ENCODE measurements around the gene PTPN13. TPM values are rescaled to one million over a fixed set of nuclear protein-coding genes. Genes with fewer than 3 reads are reported as not detected.
"Not testable (repeated sequence)": the region's sequence is repeated elsewhere in the genome, so short reads cannot be mapped to it uniquely, and the experiment has no call there.

Gene PTPN13
- polyA plus RNA-seq, 5 donors, result 74.2 to 150 (median 92.7) TPM

GRCh38 chr4:86640469-86640868 is 46.4 kb downstream of the PTPN13 start:
- no peak for DNase-seq

DNA sequence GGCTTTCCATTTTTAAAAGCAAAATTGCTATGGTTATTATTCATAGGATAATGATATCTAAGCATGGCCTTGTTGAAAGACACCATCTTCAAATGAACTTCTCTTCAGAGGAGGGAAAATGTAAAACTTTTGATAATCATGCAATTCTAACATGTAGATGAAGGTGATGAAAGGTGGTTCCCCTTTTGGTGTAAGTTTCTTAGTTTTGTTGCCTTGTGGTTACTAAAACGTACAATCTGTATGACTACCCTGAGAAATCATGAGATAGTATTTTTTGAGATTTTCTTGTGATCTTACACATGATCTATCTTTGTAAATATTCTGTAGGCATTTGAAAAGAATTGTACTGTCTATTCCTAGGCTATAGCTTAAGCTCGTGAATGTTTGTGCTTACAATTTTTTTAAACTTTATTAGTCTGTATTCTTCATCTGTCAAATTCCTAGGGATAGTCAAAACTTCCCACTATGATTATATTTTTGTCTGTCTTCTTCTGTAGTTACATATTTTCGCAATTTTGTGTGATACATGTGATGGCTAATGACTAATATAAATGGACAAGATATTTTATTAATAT is 47.5 kb downstream of the PTPN13 start:
- no peak for DNase-seq

GRCh38 chr4:86644892-86645291 is 50.8 kb downstream of the PTPN13 start:
- no peak for DNase-seq

DNA sequence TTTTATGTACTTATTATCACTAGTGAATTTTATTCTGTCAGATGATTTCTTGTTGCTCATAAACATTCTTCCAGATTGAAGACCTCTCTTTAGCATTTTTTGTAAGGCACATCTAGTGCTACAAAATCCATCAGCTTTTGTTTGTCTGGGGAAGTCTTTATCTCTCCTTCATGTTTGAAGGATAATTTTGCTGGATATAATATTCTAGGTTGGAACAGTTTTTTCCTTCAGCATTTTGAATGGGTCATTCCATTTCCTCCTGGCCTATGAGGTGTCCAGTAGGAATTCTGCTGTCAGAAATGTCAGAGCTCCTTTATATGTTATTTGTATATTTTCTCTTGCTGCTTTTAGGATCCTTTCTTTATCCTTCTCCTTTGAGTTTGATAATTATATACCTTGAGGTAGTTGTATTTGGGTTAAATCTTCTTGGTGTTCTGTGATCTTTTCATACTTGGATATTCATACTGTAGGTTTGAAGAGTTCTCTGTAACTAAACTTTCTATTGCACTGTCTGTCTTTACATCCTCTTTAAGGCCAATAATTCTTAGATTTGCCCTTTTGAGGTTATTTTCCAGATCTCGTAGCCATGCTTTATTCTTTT is 58.3 kb downstream of the PTPN13 start:
- DNase-seq, result no peak

DNA sequence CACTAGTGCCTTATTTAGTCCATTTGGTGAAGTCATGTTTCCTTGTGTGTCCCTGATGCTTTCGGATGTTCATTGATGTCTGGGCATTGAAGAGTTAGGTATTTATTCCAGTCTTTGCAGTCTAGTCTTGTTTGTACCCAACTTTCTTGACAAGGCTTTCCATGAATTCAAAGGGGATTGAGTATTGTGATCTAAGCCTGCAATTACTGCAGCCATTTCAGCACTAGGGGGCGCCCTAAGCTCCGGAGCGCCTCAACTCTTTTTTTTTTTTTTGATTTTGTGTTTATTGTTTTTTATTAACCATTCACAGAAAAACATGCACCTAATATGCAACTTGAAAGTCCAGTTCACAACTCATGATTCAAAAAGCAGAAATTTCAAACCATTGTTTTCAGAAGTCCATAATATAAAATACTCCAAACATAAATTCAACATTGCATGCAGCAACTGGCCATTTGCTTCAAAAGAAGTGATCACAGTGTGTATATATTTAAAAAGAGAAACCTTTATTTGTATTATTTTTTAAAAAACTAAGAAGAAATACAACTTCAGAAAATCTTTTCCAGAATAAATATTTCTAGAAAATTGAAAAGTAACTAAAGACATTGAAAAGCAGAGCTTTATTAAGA is 59.2 kb downstream of the PTPN13 start:
- DNase-seq, result no peak

DNA sequence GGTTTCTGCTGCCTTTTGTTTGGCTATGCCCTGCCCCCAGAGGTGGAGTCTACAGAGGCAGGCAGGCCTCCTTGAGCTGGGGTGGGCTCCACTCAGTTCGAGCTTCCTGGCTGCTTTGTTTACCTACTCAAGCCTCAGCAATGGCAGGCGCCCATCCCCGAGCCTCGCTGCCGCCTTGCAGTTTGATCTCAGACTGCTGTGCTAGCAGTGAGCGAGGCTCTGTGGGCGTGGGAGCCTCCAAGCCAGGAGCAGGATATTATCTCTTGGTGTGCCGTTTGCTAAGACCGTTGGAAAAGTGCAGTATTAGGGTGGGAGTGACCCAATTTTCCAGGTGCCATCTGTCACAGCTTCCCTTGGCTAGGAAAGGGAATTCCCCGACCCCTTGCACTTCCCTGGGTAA is 62.7 kb downstream of the PTPN13 start:
- DNase-seq, result not testable (repeated sequence)

GRCh38 chr4:86657382-86657781 is 63.3 kb downstream of the PTPN13 start:
- DNase-seq, result no peak

DNA sequence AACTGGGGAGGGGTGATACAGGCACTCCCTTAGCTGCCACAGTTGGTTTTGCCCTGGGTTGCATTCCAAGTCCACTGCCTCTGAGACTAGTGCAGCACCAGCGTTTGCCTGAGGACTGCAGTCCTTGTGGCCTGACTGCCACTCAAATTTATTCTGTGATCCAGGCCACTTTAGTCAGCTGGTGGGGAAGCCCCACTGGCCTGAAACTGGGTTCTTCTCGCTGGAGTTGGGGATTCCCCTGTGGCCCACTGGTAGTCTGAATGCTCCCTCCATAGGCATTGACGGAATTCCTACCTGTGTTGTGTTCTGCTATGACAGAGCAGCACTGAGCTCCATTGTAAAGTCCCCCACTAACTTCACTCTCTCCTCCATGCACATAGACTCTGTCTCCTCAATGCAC is 63.8 kb downstream of the PTPN13 start:
- DNase-seq, result no peak

GRCh38 chr4:86660401-86660800 is 66.3 kb downstream of the PTPN13 start:
- DNase-seq, result peak; percentile 24 to 31

DNA sequence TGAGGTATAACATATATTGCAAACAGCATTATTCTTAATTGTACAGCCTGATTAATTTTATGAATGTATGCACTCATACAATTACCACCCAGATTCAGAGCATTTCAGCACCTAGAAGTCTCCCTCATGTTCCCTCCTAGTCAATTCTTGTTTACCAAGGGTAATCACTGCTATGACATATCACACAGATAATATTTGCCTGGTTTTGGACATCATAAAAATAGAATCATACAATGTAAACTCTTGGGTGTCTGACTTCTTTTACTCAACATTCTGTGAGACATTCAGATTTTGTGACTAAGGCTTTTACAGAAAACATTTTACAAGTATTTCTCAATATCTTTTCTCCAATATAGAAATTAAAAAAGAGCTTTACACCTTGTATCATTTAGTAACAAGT is 66.9 kb downstream of the PTPN13 start:
- no peak for DNase-seq

GRCh38 chr4:86661418-86661817 is 67.3 kb downstream of the PTPN13 start:
- DNase-seq, result no peak

DNA sequence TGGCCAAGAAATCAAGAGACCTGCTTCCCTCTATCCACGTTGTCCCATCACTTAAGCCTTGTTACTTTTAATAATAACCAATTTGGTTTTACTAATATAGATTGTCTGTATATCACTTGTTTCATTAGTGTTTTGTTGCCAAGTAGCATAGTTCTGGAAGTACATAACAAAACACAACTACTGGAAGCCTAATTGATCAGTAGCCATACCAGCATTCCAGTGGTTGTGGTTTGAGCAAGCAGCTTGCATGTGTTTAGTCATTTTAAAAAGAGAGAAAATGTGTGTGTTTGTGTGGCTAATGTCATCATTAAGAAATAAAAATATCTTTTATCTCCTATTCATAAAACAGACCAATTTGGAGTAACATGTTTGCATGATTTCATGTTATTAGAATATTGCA is 70.8 kb downstream of the PTPN13 start:
- DNase-seq, result no peak

- no peak for DNase-seq
Observed at GRCh38 chr4:86670298-86670697, 76.2 kb downstream of the PTPN13 start.

- DNase-seq, result no peak
Observed at GRCh38 chr4:86670756-86671155, 76.6 kb downstream of the PTPN13 start.

GRCh38 chr4:86675548-86675947 is 81.4 kb downstream of the PTPN13 start:
- DNase-seq, result no peak

GRCh38 chr4:86678796-86679195 is 84.7 kb downstream of the PTPN13 start:
- DNase-seq, result no peak

- no peak for DNase-seq
Observed at GRCh38 chr4:86679441-86679840, 85.3 kb downstream of the PTPN13 start.

DNA sequence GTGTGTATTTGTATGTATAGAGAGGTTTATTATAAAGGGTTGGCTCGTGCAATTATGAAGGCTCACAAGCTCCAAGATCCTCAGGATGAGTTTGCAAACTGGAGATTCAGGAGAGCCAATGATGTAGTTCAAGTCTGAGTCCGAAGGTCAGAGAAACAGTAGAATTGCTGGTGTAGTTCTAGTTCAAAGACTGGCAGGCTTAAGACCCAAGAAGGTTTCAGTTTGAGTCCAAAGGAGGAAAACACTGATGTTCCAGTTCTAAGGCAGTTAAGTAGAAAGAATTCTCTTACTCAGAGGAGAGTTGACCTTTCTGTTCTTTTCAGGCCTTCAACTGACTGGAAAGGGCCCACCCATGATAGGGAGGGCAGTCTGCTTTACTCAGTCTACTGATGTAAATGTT is 89.1 kb downstream of the PTPN13 start:
- DNase-seq, result no peak

- no peak for DNase-seq
Observed at GRCh38 chr4:86683983-86684382, 89.9 kb downstream of the PTPN13 start.

DNA sequence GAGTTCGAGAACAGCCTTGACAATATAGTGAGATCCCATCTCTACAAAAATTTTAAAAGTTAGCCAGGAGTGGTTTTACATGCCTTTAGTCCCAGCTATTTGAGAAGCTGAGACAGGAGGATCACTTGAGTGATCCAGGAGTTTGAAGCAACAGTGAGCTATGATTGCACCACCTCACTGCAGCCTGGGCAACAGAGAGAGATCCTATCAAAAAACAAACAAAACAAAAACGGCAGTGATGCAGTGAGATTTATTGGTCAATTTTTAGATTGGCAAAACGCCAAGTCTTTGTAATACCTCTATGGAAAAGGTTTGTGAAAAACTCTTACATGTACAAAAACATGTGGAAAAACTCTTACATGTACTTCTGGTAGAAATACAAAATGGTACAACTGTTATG is 91.3 kb downstream of the PTPN13 start:
- DNase-seq, result no peak

DNA sequence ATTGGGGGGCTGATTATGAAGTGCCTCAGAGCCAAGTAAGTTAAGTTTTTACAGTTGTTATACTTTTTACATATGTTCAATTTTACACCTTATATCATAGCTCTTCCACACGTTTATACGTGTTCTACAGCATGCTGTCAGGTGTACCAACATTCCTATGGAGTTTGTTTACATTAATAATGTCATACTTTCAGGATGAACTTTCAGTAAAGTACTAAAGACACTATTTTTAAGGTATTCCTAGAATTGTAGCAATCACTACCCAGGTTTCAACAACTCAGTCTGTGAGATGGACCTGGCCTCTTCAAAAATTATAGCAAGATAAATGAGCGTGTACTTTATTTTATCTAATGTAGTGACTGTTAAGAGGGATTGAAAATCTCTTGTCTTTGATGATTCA is 92.6 kb downstream of the PTPN13 start:
- DNase-seq, result no peak

DNA sequence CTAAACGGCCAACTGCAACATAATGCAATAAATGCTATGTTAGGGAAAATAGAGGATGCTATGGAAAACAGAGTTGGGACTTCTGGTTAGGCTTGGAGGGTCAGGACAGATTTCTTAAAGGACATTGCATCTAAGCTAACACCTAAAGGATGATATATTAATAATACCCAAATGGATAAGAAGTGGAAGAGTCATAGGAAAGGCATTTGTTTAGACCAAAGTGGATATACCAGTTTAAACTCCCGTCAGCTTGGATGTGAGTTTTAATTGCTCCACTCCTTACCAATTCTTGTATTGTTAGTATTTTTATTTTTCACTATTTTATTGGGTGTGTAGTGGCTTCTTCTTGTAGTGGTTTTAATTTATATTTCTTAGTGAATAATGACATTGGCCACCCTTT is 93.9 kb downstream of the PTPN13 start:
- no peak for DNase-seq

DNA sequence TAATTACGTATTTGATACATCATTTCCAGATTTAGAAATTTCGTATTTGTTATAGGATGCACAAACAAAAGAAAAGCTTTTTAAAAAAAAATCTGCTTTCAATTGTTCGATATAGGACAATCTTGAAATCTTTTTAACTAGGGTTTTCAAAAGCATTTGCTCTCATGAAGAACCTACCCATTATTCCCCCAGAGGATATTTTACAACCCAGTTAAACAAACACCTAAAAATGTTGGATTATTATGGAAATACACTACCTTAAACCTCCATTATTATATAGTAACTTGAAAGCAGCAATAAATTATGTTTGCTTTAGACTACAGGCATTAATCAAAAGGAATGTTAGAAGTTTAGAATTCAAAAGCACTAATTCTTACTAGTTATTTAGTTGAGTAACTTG is 110.5 kb downstream of the PTPN13 start:
- no peak for DNase-seq
